ENCODE results near the gene ADSS1.

DNA sequence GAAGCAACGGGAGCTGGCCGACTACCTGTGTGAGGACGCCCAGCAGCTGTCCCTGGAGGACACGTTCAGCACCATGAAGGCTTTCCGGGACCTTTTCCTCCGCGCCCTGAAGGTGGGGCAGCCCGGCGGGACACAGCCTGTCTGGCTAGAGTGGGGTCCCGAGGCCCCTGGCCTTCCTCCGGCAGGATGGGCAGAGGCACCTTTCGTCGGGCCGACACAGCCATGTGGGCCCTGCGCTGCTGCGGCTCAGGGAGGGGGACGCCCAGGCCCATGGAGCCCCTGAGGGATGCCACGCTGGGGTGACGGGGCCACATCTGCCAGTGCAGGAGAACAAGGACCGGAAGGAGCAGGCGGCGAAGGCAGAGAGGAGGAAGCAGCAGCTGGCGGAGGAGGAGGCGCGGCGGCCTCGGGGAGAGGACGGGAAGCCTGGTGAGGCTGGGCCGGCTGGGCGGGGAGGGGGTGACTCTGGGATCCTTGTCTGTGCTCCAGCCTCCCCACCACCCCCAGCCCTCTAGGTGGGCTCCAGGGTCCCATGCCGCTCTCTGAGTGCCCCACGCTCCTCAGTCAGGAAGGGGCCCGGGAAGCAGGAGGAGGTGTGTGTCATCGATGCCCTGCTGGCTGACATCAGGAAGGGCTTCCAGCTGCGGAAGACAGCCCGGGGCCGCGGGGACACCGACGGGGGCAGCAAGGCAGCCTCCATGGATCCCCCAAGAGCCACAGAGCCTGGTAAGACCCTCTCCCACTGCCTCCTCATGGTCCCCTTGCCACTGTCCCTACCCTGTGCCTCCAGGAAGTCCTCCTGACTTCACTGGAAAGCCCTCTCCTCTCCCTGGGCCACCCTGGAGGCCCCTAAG is 10.9 kb upstream of the ADSS1 start:
- TF ChIP-seq POLR2A (IDR thresholded peaks at IDR 0.05; ENCODE audit: borderline replicate concordance, extremely low read depth, insufficient read depth, insufficient read length) (no peak), CTCF (IDR thresholded peaks at IDR 0.05 in 2 of 3, conservative IDR thresholded peaks at IDR 0.05 in 1 of 3; ENCODE audit: borderline replicate concordance in 1 of 3, insufficient read depth in 1 of 3, low read depth in 2 of 3, low read length in 2 of 3) (no peak), POLR2AphosphoS5 (IDR thresholded peaks at IDR 0.05; ENCODE audit: low read depth, low read length) (no peak), JUND (IDR thresholded peaks at IDR 0.05) (no peak), SIN3A (IDR thresholded peaks at IDR 0.05; ENCODE audit: low read depth) (no peak), CEBPB (IDR thresholded peaks at IDR 0.05; ENCODE audit: low read depth) (no peak), RAD21 (IDR thresholded peaks at IDR 0.05; ENCODE audit: low read depth) (no peak)
